DND-41 (cell line): ENCODE measurements around the gene LTN1.

ENCODE experiments used
- ATAC-seq: fragments of 200-7000 bp; cut with Tn5 transposase; 3 replicates; pipeline ENCODE4 v1.9.1; 2021; ENCODE audit warnings: low read depth; ENCODE audit not compliant: insufficient read depth
- DNase-seq: peaks from one replicate; pipeline ENCODE4 v3.0.0-alpha.2; 2020
- H2AFZ ChIP-seq: 2 replicates; pipeline ENCODE4 v1.6.0; 2012; ENCODE audit warnings: low read depth, low read length
- H3K27ac ChIP-seq: 2 replicates; pipeline ENCODE4 v1.5.1; 2012; ENCODE audit warnings: low read length, inconsistent platforms
- H3K27me3 ChIP-seq: fragments of 200-600 bp; sonication (generic); 2 replicates; pipeline ENCODE4 v1.6.0; 2012; ENCODE audit warnings: low read length, mild to moderate bottlenecking, inconsistent platforms; ENCODE audit not compliant: insufficient read depth, poor library complexity
- H3K36me3 ChIP-seq: 2 replicates; pipeline ENCODE4 v1.5.1; 2012; ENCODE audit warnings: low read length, inconsistent platforms; ENCODE audit not compliant: insufficient read depth
- H3K4me1 ChIP-seq: 2 replicates; pipeline ENCODE4 v1.5.1; 2012; ENCODE audit warnings: mild to moderate bottlenecking, low read length; ENCODE audit not compliant: insufficient read depth
- H3K4me2 ChIP-seq: 2 replicates; pipeline ENCODE4 v1.6.0; 2012; ENCODE audit warnings: mild to moderate bottlenecking, moderate library complexity, low read length, inconsistent platforms; ENCODE audit not compliant: insufficient read depth
- H3K4me3 ChIP-seq, 2 experiments: fragments of 200-600 bp in 1 of 2; shearing (Covaris generic) in 1 of 2; 2 replicates each; pipeline ENCODE4 v1.5.1; 2012 to 2016; ENCODE audit warnings: inconsistent platforms in 2 of 2, low read length in 2 of 2, mild to moderate bottlenecking in 2 of 2, low read depth in 1 of 2, moderate library complexity in 1 of 2
- H3K79me2 ChIP-seq: 2 replicates; pipeline ENCODE4 v1.6.0; 2012; ENCODE audit warnings: low read length, inconsistent platforms; ENCODE audit not compliant: insufficient read depth
- H3K9ac ChIP-seq: 2 replicates; pipeline ENCODE4 v1.6.0; 2012; ENCODE audit warnings: low read depth, mild to moderate bottlenecking, inconsistent platforms, low read length, moderate library complexity
- H3K9me3 ChIP-seq: 2 replicates; pipeline ENCODE4 v1.5.1; 2012; ENCODE audit warnings: low read length, moderate library complexity, mild to moderate bottlenecking, inconsistent platforms; ENCODE audit not compliant: insufficient read depth, severe bottlenecking
- H4K20me1 ChIP-seq: 2 replicates; pipeline ENCODE4 v1.6.0; 2012; ENCODE audit warnings: low read length; ENCODE audit not compliant: insufficient read depth
- EZH2 ChIP-seq: IDR thresholded peaks from 3 replicates; pipeline ENCODE4 v1.6.1; 2012; ENCODE audit warnings: borderline replicate concordance, low read depth, mild to moderate bottlenecking, moderate library complexity, low read length, inconsistent platforms; ENCODE audit not compliant: severe bottlenecking
- TF ChIP-seq, protein P1 (sequence below): IDR thresholded peaks from 2 replicates; pipeline ENCODE4 v1.5.1; 2012; ENCODE audit warnings: borderline replicate concordance, low read length, moderate library complexity, mild to moderate bottlenecking; ENCODE audit not compliant: poor library complexity, severe bottlenecking; ENCODE audit errors: extremely low read depth

The LTN1 gene, protein sequence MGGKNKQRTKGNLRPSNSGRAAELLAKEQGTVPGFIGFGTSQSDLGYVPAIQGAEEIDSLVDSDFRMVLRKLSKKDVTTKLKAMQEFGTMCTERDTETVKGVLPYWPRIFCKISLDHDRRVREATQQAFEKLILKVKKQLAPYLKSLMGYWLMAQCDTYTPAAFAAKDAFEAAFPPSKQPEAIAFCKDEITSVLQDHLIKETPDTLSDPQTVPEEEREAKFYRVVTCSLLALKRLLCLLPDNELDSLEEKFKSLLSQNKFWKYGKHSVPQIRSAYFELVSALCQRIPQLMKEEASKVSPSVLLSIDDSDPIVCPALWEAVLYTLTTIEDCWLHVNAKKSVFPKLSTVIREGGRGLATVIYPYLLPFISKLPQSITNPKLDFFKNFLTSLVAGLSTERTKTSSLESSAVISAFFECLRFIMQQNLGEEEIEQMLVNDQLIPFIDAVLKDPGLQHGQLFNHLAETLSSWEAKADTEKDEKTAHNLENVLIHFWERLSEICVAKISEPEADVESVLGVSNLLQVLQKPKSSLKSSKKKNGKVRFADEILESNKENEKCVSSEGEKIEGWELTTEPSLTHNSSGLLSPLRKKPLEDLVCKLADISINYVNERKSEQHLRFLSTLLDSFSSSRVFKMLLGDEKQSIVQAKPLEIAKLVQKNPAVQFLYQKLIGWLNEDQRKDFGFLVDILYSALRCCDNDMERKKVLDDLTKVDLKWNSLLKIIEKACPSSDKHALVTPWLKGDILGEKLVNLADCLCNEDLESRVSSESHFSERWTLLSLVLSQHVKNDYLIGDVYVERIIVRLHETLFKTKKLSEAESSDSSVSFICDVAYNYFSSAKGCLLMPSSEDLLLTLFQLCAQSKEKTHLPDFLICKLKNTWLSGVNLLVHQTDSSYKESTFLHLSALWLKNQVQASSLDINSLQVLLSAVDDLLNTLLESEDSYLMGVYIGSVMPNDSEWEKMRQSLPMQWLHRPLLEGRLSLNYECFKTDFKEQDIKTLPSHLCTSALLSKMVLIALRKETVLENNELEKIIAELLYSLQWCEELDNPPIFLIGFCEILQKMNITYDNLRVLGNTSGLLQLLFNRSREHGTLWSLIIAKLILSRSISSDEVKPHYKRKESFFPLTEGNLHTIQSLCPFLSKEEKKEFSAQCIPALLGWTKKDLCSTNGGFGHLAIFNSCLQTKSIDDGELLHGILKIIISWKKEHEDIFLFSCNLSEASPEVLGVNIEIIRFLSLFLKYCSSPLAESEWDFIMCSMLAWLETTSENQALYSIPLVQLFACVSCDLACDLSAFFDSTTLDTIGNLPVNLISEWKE (N-terminal part only)

DNA sequence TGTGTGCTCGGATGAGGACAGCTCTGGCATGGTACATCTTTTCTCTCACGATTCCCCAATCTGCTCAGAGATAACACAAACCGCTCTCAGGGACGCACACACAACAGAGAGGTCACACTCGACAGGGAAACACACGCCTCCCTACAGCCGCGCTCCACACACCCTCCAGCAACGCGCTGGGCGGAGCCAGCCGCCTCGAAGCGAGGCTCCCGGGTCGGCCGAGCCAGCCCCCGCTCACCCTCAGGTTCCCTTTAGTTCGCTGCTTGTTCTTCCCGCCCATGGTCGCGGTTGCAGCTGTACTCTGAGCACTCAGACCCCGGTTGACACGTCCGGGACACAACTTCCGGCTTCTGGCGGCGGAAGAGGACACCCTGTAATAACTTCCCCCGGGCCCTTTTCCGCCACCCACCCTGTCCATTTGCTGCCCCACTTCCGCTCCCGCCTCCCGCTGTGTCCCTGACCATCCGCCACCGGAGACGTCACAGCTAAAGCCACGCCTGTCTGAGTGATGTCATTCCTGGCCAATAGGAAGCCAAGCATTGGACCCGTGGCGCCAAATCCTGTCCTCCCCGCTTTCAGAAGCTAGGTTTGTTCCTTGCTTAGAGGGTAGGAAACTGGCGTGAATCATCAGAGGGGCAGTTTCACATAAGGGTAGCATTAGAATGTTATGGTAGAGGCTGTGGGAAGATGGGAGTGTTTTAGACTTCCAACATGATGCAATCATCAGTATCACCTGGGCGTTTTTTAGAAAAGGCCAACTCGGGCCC is at the start of gene LTN1:
Gene LTN1, minus strand, starts transcription at position 352 of the 767 bp plus-strand sequence. Its CDS starts 72 bp downstream, at position 280.
- Histone ChIP-seq H3K4me3 (peak within 1 kb of the TSS; percentile 67 to 80), H3K79me2 (peaks cover 49% of the 10 kb centered on the region), H3K27ac (peak within 1 kb of the TSS; percentile 83), H3K9ac (peak within 1 kb of the TSS; percentile 64), H3K27me3 (no peaks in the 10 kb centered on the region), H3K4me1 (peaks cover 35% of the 10 kb centered on the region), H4K20me1 (no peaks in the 10 kb centered on the region), H3K36me3 (peaks cover 6% of the 10 kb centered on the region; the same call in 1 of the 2 replicates), H3K9me3 (no peaks in the 10 kb centered on the region), H2AFZ (peak within 1 kb of the TSS; percentile 84), H3K4me2 (peak within 1 kb of the TSS; percentile 78)
- peak; percentile 99 for DNase-seq
- no peak for TF ChIP-seq EZH2
- TF ChIP-seq, protein P1, sequence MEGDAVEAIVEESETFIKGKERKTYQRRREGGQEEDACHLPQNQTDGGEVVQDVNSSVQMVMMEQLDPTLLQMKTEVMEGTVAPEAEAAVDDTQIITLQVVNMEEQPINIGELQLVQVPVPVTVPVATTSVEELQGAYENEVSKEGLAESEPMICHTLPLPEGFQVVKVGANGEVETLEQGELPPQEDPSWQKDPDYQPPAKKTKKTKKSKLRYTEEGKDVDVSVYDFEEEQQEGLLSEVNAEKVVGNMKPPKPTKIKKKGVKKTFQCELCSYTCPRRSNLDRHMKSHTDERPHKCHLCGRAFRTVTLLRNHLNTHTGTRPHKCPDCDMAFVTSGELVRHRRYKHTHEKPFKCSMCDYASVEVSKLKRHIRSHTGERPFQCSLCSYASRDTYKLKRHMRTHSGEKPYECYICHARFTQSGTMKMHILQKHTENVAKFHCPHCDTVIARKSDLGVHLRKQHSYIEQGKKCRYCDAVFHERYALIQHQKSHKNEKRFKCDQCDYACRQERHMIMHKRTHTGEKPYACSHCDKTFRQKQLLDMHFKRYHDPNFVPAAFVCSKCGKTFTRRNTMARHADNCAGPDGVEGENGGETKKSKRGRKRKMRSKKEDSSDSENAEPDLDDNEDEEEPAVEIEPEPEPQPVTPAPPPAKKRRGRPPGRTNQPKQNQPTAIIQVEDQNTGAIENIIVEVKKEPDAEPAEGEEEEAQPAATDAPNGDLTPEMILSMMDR: no peak
- ATAC-seq: peak; percentile 92

DNA sequence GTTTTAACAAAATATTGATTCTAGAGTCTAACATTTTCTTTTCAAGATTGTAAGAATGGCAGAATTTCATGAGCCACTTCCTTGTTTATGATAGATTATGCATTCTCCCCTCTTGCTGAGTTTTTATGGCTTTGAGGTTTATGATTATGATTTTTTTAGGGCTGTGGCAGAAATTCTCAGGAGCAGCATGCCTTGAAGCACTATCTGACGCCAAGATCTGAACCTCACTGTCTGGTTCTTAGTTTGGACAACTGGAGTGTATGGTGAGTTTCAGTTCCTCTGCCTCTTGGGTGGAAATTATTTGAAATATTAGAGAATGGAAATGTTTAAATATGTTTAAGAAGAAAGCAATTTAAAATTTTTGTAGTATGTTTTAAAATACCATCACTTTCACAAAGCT is 42.0 kb upstream of the LTN1 start:
- Histone ChIP-seq H3K9me3 (no peaks in the 10 kb centered on the region), H2AFZ (no peak overlapping the region), H3K9ac (no peak overlapping the region), H4K20me1 (no peaks in the 10 kb centered on the region; the same call in 1 of the 2 replicates), H3K4me3 (no peak overlapping the region), H3K4me1 (no peaks in the 10 kb centered on the region), H3K27me3 (no peaks in the 10 kb centered on the region), H3K79me2 (peaks cover 30% of the 10 kb centered on the region), H3K4me2 (no peak overlapping the region), H3K36me3 (peaks cover 88% of the 10 kb centered on the region), H3K27ac (no peak overlapping the region)
- ATAC-seq: no peak
- DNase-seq: no peak
- TF ChIP-seq EZH2: no peak
- TF ChIP-seq, protein P1: no peak

DNA sequence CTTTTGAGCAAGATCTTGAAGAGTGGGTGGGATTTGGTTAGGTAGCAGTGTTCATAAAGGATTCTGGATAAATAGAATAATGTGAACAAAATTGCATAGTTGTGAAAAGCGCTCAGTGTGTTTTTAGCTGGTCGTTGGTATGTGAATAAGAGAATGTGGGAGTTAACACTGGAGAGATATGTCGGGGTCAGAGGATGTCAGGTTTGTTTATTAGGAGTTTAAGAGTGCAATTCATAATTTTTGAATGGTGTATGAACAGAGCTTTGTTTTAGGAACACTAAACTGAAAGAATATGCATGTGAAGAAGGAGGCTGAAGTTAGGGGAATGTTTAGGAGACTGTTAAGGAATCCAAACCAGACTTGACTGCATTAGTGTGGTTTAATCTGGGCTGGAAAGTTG is 41.2 kb upstream of the LTN1 start:
- ATAC-seq (no peak), DNase-seq (no peak)
- Histone ChIP-seq H3K4me2 (no peak overlapping the region), H3K27ac (no peak overlapping the region), H3K79me2 (peaks cover 35% of the 10 kb centered on the region), H3K4me1 (no peaks in the 10 kb centered on the region), H3K27me3 (no peaks in the 10 kb centered on the region), H2AFZ (no peak overlapping the region), H3K9me3 (no peaks in the 10 kb centered on the region), H3K9ac (no peak overlapping the region), H3K4me3 (no peak overlapping the region), H3K36me3 (peaks cover 87% of the 10 kb centered on the region), H4K20me1 (no peaks in the 10 kb centered on the region; the same call in 1 of the 2 replicates)
- TF ChIP-seq EZH2: no peak
- TF ChIP-seq, protein P1: no peak
